ENCODE results near the gene S100A11. TPM values are rescaled to one million over a fixed set of nuclear protein-coding genes. Genes with fewer than 3 reads are reported as not detected.

The S100A11 gene
- total and polyA plus RNA-seq, 9 of the 15 experiments (the other 6 are each of a cell fraction or from before 2014, with no cell fraction given) = 131 to 808 (median 235) TPM

DNA sequence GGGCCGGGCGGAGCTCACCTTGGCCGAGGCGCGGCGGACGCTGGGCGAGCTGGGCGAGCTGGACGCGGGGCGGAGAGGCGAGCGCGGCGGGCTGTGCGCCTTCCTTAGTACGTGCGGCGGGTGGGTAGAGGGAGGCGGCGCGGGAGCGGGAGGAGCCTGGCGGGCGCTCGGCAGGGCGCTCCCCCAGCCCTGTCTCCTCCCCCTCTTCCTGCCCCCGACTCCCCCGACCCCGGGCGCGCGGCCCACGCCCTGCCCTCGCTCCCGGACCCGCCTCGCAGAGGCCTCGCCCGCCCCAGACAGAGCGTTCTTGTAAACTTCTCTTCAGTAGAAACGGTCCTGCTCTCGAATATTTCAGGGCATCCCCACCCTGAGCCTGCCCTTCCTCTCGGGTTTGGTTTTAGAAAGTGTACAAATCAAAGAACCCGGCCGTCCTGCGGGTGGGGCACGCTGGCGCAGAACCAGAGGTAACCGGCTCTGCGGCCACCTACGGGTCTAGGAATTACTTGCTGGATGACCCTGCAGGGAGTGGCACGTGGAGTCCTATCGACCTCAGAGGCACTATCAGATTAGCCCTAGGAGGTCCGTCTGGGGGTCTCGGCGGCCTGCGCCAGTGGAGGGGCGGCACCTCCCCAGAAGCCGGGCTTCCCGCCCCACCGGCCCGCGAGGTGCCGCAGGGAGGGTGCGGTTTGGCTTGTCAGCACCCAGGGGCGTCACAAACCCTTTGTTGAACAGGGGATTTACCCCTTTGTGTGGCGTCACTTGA, 42.9 kb downstream of the S100A11 start, which contains the start of gene S100A10 (continued):
- TF ChIP-seq, protein P1, sequence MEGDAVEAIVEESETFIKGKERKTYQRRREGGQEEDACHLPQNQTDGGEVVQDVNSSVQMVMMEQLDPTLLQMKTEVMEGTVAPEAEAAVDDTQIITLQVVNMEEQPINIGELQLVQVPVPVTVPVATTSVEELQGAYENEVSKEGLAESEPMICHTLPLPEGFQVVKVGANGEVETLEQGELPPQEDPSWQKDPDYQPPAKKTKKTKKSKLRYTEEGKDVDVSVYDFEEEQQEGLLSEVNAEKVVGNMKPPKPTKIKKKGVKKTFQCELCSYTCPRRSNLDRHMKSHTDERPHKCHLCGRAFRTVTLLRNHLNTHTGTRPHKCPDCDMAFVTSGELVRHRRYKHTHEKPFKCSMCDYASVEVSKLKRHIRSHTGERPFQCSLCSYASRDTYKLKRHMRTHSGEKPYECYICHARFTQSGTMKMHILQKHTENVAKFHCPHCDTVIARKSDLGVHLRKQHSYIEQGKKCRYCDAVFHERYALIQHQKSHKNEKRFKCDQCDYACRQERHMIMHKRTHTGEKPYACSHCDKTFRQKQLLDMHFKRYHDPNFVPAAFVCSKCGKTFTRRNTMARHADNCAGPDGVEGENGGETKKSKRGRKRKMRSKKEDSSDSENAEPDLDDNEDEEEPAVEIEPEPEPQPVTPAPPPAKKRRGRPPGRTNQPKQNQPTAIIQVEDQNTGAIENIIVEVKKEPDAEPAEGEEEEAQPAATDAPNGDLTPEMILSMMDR (IDR thresholded peaks at IDR 0.05 in 2 of 3, conservative IDR thresholded peaks at IDR 0.05 in 1 of 3; ENCODE audit: insufficient read depth in 2 of 3, low read depth in 1 of 3, low read length in 3 of 3) = 0 out of 6 replicates have a peak, but pooled peaks of 1 of the 3 experiments have one; percentile 2
- TF ChIP-seq ILF3 (IDR thresholded peaks at IDR 0.05; ENCODE audit: borderline replicate concordance) = no peak
- TF ChIP-seq, protein P2, sequence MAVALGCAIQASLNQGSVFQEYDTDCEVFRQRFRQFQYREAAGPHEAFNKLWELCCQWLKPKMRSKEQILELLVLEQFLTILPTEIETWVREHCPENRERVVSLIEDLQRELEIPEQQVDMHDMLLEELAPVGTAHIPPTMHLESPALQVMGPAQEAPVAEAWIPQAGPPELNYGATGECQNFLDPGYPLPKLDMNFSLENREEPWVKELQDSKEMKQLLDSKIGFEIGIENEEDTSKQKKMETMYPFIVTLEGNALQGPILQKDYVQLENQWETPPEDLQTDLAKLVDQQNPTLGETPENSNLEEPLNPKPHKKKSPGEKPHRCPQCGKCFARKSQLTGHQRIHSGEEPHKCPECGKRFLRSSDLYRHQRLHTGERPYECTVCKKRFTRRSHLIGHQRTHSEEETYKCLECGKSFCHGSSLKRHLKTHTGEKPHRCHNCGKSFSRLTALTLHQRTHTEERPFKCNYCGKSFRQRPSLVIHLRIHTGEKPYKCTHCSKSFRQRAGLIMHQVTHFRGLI (CRISPR knock-in tag; IDR thresholded peaks at IDR 0.05) = no peak

DNA sequence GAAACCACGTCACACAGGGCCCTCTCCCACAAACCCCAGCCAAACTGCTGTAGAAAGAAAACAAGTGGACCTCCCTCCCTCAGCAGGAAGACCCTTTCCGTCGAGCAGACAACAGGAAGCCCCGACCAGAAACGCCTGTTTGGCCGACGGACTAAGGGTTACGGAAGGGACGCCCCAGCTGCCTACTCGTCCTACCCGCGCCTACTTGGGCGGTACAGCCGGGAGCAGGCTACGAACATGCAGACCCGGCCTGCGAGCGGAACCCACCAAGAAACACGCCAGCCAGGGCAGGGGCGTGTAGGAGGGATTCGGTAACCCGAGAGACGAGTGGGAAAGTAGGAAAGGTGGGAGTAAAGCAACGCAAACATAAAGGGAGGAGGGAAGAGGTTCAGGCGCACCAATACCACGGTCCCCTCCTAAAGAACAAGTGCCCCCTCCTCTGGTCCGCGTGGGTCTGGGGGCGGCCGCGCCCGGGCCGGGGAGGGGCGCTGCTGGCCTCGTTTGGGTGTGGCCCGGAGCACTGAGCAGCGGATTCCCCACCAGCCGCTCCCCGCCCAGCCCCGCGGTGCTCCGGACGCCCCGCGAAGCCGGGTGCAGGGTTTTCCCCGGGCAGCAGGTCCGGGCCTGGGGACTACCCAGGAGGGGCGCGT, 43.6 kb downstream of the S100A11 start:
- H3K9me1 ChIP-seq (ENCODE audit: control insufficient read depth, insufficient read depth, low read length) = no peaks in the 10 kb centered on the region
- peak; percentile 15; the same call in 1 of the 3 replicates for ATAC-seq
- peaks cover 27 to 51% of the 10 kb centered on the region in 2 experiments for H3K27me3 ChIP-seq (ENCODE audit: control insufficient read depth in 2 of 2, insufficient read depth in 2 of 2, low read length in 2 of 2)
- FAIRE-seq = no peak
- peaks cover 4% of the 10 kb centered on the region; the same call in 1 of the 2 replicates for H4K20me1 ChIP-seq (replicated peaks; ENCODE audit: control insufficient read depth, insufficient read depth, low read length)
- CTCF ChIA-PET (ENCODE audit: low intra/inter-chr PET ratio) = interaction anchor here (1.3 kb wide), 1 partner anchor 104 kb away, joined by 4 read pairs; no protein-coding TSS in a partner anchor
- H3K27ac ChIP-seq (ENCODE audit: extremely low read depth, low read depth, low read length) = no peak overlapping the region
- POLR2A ChIA-PET = interaction anchor here (0.6 to 1.1 kb wide), 2 partner anchors 25 to 42 kb away, joined by 3 read pairs; no protein-coding TSS in a partner anchor
- no TSS peak for BruUV-seq (replicated peaks)
- no peaks in the 10 kb centered on the region for H3K9me3 ChIP-seq (replicated peaks; ENCODE audit: control insufficient read depth, insufficient read depth, low read depth, low read length)
- no peaks in the 10 kb centered on the region for H3K36me3 ChIP-seq (ENCODE audit: control insufficient read depth, insufficient read depth, low read length)
- H2AFZ ChIP-seq (ENCODE audit: low read depth, low read length) = peak overlapping the region; percentile 57; the same call in 1 of the 2 replicates
- no peaks in the 10 kb centered on the region for H3K79me2 ChIP-seq (ENCODE audit: control insufficient read depth, insufficient read depth, low read length)
- in situ Hi-C loops (cut with MboI) = no loop called here
- intact Hi-C loops (cut with micrococcal nuclease) = no loop called here
- H3K9ac ChIP-seq (ENCODE audit: insufficient read depth in 1 of 2, low read depth in 2 of 2, low read length in 2 of 2) = peak overlapping the region in 1 of 2 experiments; percentile 40; a peak in 2 of 4 replicates
- peak overlapping the region; percentile 77 for H3K4me2 ChIP-seq (ENCODE audit: insufficient read depth, low read length)
- H3K4me3 ChIP-seq = peak overlapping the region; percentile 18
- TF ChIP-seq HNRNPLL (IDR thresholded peaks at IDR 0.05; ENCODE audit: low read depth, low read length, poor library complexity, severe bottlenecking) = peak; percentile 22
- TF ChIP-seq, protein P3, sequence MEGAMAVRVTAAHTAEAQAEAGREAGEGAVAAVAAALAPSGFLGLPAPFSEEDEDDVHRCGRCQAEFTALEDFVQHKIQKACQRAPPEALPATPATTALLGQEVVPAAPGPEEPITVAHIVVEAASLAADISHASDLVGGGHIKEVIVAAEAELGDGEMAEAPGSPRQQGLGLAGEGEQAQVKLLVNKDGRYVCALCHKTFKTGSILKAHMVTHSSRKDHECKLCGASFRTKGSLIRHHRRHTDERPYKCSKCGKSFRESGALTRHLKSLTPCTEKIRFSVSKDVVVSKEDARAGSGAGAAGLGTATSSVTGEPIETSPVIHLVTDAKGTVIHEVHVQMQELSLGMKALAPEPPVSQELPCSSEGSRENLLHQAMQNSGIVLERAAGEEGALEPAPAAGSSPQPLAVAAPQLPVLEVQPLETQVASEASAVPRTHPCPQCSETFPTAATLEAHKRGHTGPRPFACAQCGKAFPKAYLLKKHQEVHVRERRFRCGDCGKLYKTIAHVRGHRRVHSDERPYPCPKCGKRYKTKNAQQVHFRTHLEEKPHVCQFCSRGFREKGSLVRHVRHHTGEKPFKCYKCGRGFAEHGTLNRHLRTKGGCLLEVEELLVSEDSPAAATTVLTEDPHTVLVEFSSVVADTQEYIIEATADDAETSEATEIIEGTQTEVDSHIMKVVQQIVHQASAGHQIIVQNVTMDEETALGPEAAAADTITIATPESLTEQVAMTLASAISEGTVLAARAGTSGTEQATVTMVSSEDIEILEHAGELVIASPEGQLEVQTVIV (CRISPR knock-in tag; IDR thresholded peaks at IDR 0.05; ENCODE audit: borderline replicate concordance) = no peak
- DNase-seq (ENCODE audit: extremely low read depth in 1 of 4, low spot score in 3 of 4) = peak in 1 of 4 experiments; percentile 13
- H3K4me1 ChIP-seq (replicated peaks in 1 of 2; ENCODE audit: control insufficient read depth in 2 of 2, insufficient read depth in 2 of 2, low read length in 2 of 2) = peaks cover 15 to 26% of the 10 kb centered on the region in 2 experiments
- 28% methylated on average over 28 of the region's 50 CpGs for WGBS (ENCODE audit: insufficient coverage, low coverage, missing lambda C conversion rate)
